ENCODE results near the gene PPM1E. TPM values are rescaled to one million over a fixed set of nuclear protein-coding genes. Genes with fewer than 3 reads are reported as not detected.

PPM1E gene
- total and polyA plus RNA-seq, 2 of the 8 experiments (the other 6 are each of a cell fraction or from before 2014, with no cell fraction given) = 5.0 to 10.4 TPM

GRCh38 chr17:59028328-59028727, 272.7 kb downstream of the PPM1E start (continued):
- TF ChIP-seq CHD7 (IDR thresholded peaks at IDR 0.05; ENCODE audit: insufficient replicate concordance, low read length) = no peak
- no peak for TF ChIP-seq NRF1 (IDR thresholded peaks at IDR 0.05; ENCODE audit: low read depth, low read length)

All from H1 (cell line).